ENCODE data around the gene HMGN5.

HMGN5 gene

DNA sequence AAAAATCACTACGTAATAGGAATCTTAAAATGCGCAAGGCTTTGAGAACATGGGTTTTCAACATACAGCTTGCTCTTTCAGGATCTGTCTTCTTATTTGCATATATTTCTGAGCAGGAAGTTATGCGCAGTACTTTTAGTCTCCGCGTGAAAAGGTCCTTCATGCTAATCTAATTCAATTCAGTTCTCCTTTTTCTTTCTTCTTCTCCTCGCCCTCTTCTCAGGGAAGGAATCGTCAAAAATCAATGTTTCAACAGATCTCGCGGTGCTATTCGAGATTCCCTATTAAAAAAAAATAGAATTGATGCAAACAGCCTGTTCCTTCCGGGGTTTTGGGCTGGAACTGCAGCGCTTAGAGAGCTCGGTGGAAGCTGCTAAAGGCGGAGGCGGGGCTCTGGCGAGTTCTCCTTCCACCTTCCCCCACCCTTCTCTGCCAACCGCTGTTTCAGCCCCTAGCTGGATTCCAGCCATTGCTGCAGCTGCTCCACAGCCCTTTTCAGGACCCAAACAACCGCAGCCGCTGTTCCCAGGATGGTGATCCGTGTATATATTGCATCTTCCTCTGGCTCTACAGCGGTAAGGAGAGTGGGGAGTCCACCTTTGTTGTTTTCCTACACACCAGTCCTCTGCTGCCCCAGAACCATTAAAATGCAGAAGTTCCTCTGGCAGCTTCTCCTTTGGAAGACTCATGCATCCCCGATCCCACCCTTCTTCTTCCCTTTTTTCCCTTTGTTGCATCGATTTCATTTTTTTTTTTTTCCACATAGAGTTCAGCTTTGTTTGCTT lies at the start of gene HMGN5, which contains the start of gene SH3BGRL:
Gene HMGN5 (minus strand): TSS at position 243 of the 785 bp plus-strand sequence. CDS start 80,364 bp downstream, outside the sequence.
Gene SH3BGRL (plus strand): TSS at position 432 of the 785 bp plus-strand sequence. CDS start 99 bp downstream, at position 531.
- no peaks in the 10 kb centered on the region for H3K27me3 ChIP-seq (replicated peaks)
- peak; percentile 82 for DNase-seq
- H3K36me3 ChIP-seq (replicated peaks) = no peaks in the 10 kb centered on the region
- peak within 1 kb of the TSS; percentile 76 for H3K27ac ChIP-seq
- no peak for TF ChIP-seq CTCF (IDR thresholded peaks at IDR 0.05; ENCODE audit: low read depth, low read length, missing control alignments)
- H3K4me3 ChIP-seq (ENCODE audit: low read depth, low read length) = peak within 1 kb of the TSS; percentile 68
- in situ Hi-C loops (cut with HindIII; ENCODE audit: low pct_ligation_motif_present, low sequenced_read_pairs) = no loop called here

GRCh38 chrX:81241753-81242152 lies 40.0 kb upstream of the HMGN5 start:
- H3K27me3 ChIP-seq (replicated peaks) = no peaks in the 10 kb centered on the region
- H3K27ac ChIP-seq = no peak overlapping the region
- in situ Hi-C loops (cut with HindIII; ENCODE audit: low pct_ligation_motif_present, low sequenced_read_pairs) = no loop called here
- no peak for DNase-seq
- TF ChIP-seq CTCF (IDR thresholded peaks at IDR 0.05; ENCODE audit: low read depth, low read length, missing control alignments) = no peak
- H3K4me3 ChIP-seq (ENCODE audit: low read depth, low read length) = no peak overlapping the region
- H3K36me3 ChIP-seq (replicated peaks) = no peaks in the 10 kb centered on the region

DNA sequence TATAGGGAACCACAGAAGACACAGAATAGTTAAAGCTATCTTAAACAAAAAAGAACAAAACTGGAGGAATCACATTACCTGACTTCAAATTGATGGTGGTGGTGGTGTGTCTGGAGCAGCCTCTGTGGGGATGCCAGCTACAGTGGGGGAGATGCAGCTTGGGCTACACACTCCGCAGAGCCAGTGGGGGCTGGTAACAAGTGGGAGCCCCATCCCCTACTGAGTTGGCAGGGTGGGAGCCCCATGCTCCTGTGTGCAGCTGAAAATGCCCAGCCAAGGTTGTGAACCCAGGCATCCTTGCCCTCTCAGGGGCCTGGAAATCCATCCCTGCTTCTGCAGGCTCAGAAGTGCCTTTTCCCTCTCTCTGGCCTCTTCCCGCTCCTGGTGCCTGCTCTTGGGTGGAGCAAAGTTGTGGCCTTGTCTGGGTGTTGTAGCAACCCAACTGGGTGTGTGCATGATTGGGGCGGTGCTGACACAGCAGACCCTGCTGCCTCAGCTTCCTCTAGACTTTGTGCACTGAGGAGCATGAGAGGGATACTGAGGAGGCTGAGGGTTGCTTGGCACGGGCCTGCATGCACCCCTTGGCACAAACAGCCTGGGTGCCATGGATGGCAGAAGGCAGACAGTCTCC lies 39.1 kb upstream of the HMGN5 start:
- no peak overlapping the region for H3K27ac ChIP-seq
- in situ Hi-C loops (cut with HindIII; ENCODE audit: low pct_ligation_motif_present, low sequenced_read_pairs) = no loop called here
- DNase-seq = no peak
- no peaks in the 10 kb centered on the region for H3K36me3 ChIP-seq (replicated peaks)
- H3K4me3 ChIP-seq (ENCODE audit: low read depth, low read length) = no peak overlapping the region
- no peak for TF ChIP-seq CTCF (IDR thresholded peaks at IDR 0.05; ENCODE audit: low read depth, low read length, missing control alignments)
- no peaks in the 10 kb centered on the region for H3K27me3 ChIP-seq (replicated peaks)

- Histone ChIP-seq H3K4me3 (ENCODE audit: low read depth, low read length) (no peak overlapping the region), H3K27ac (no peak overlapping the region), H3K27me3 (replicated peaks) (no peaks in the 10 kb centered on the region), H3K36me3 (replicated peaks) (no peaks in the 10 kb centered on the region)
- no peak for DNase-seq
- no peak for TF ChIP-seq CTCF (IDR thresholded peaks at IDR 0.05; ENCODE audit: low read depth, low read length, missing control alignments)
- in situ Hi-C loops (cut with HindIII; ENCODE audit: low pct_ligation_motif_present, low sequenced_read_pairs) = no loop called here
Observed at GRCh38 chrX:81238166-81238565, 36.5 kb upstream of the HMGN5 start.

DNA sequence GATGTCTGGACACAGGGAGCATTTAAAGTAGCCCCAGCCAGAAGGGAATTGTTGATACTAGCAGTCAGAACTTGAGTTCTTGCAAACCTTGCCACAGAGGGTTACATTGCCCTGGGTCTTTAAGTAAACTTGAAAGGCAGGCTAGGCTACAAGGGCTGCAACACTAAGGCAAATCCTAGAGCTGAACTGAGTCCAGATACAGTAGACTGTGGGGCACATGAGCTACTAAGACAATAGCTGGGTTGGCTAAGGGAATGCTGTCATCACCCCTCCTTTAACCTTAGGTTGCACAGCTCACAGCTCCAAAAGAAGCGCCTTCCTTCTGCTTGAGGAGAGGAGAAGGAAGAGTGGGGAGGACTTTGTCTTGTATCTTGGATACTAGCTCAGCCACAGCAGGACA lies 35.8 kb upstream of the HMGN5 start:
- no peak for DNase-seq
- Histone ChIP-seq H3K27ac (no peak overlapping the region), H3K36me3 (replicated peaks) (no peaks in the 10 kb centered on the region), H3K4me3 (ENCODE audit: low read depth, low read length) (no peak overlapping the region), H3K27me3 (replicated peaks) (no peaks in the 10 kb centered on the region)
- TF ChIP-seq CTCF (IDR thresholded peaks at IDR 0.05; ENCODE audit: low read depth, low read length, missing control alignments) = no peak
- in situ Hi-C loops (cut with HindIII; ENCODE audit: low pct_ligation_motif_present, low sequenced_read_pairs) = no loop called here
